HG02852 (cell line): ENCODE results near the gene CNTNAP2.
"Not testable (repeated sequence)": the region's sequence is repeated elsewhere in the genome, so short reads cannot be mapped to it uniquely, and the experiment has no call there.

ENCODE experiments used
- ATAC-seq: cut with Tn5 transposase; IDR thresholded peaks from one replicate; pipeline ENCODE4 v1.9.1; 2021; ENCODE audit warnings: mild to moderate bottlenecking, moderate library complexity; ENCODE audit not compliant: unreplicated experiment

CNTNAP2 gene

GRCh38 chr7:146864644-146865043, 748.0 kb downstream of the CNTNAP2 start:
- no peak for ATAC-seq

- no peak for ATAC-seq
Measured at GRCh38 chr7:146865696-146866095, 749.1 kb downstream of the CNTNAP2 start.

- ATAC-seq, result no peak
Measured at GRCh38 chr7:146874722-146875121, 758.1 kb downstream of the CNTNAP2 start.

GRCh38 chr7:146875237-146875785, 758.7 kb downstream of the CNTNAP2 start:
- ATAC-seq, result no peak

GRCh38 chr7:146875981-146876380, 759.4 kb downstream of the CNTNAP2 start:
- ATAC-seq, result no peak

- ATAC-seq, result no peak
Measured at GRCh38 chr7:146876411-146876810, 759.8 kb downstream of the CNTNAP2 start.

GRCh38 chr7:146878901-146879300, 762.3 kb downstream of the CNTNAP2 start:
- ATAC-seq, result no peak

GRCh38 chr7:146885231-146885630, 768.6 kb downstream of the CNTNAP2 start:
- ATAC-seq, result no peak

- ATAC-seq, result no peak
Measured at GRCh38 chr7:146889806-146890555, 773.4 kb downstream of the CNTNAP2 start.

GRCh38 chr7:146892151-146892550, 775.5 kb downstream of the CNTNAP2 start:
- no peak for ATAC-seq

GRCh38 chr7:146894927-146895326, 778.3 kb downstream of the CNTNAP2 start:
- no peak for ATAC-seq

GRCh38 chr7:146902266-146902665, 785.7 kb downstream of the CNTNAP2 start:
- ATAC-seq, result no peak

GRCh38 chr7:146902728-146903127, 786.1 kb downstream of the CNTNAP2 start:
- no peak for ATAC-seq

- ATAC-seq, result not testable (repeated sequence)
Measured at GRCh38 chr7:146905746-146906145, 789.1 kb downstream of the CNTNAP2 start.

GRCh38 chr7:146922782-146923181, 806.2 kb downstream of the CNTNAP2 start:
- ATAC-seq, result no peak

GRCh38 chr7:146926841-146927240, 810.2 kb downstream of the CNTNAP2 start:
- ATAC-seq, result no peak

GRCh38 chr7:146937836-146938235, 821.2 kb downstream of the CNTNAP2 start:
- no peak for ATAC-seq

- no peak for ATAC-seq
Measured at GRCh38 chr7:146943483-146943882, 826.9 kb downstream of the CNTNAP2 start.

- ATAC-seq, result no peak
Measured at GRCh38 chr7:146948703-146949102, 832.1 kb downstream of the CNTNAP2 start.

GRCh38 chr7:146956321-146956720, 839.7 kb downstream of the CNTNAP2 start:
- ATAC-seq, result no peak

GRCh38 chr7:146956853-146957252, 840.3 kb downstream of the CNTNAP2 start:
- no peak for ATAC-seq

GRCh38 chr7:146960773-146961391, 844.3 kb downstream of the CNTNAP2 start:
- ATAC-seq, result no peak
